A673 (cell line): ENCODE data around the gene B4GALNT4. TPM values are rescaled to one million over a fixed set of nuclear protein-coding genes. Genes with fewer than 3 reads are reported as not detected.

ENCODE experiments used
- BruUV-seq: library from RNA; stranded (reverse); fragments of 400-500 nt; replicated peaks from 2 replicates; lab custom pipeline; 2021; lab: Mats Ljungman, UMichigan
- CTCF ChIA-PET: fragments of 300-600 bp; sonication (Branson Sonifier 250); formaldehyde crosslinking; loops from one replicate; lab custom pipeline; 2022; ENCODE audit warnings: antibody characterized with exemption; lab: Charles Lee
- POLR2A ChIA-PET: fragments of 300-600 bp; sonication (Branson Sonifier 250); formaldehyde crosslinking; loops from one replicate; lab custom pipeline; 2022; ENCODE audit warnings: antibody characterized with exemption; ENCODE audit not compliant: low non-redundant PET; lab: Charles Lee
- DNase-seq: peaks from one replicate; pipeline ENCODE4 v3.0.0-alpha.2; 2015; ENCODE audit warnings: low spot score
- H3K27ac ChIP-seq: fragments of 200-600 bp; sonication (generic); 2 replicates; pipeline ENCODE4 v1.5.1; 2016; ENCODE audit warnings: mixed run types, low read depth, mild to moderate bottlenecking, mixed read lengths, antibody characterized with exemption, low read length; ENCODE audit not compliant: poor library complexity, severe bottlenecking
- H3K27me3 ChIP-seq: fragments of 200-600 bp; sonication (generic); replicated peaks from 2 replicates; pipeline ENCODE4 v1.6.1; 2017; ENCODE audit warnings: mixed run types, low read depth, mild to moderate bottlenecking, mixed read lengths, antibody characterized with exemption, low read length; ENCODE audit not compliant: insufficient read depth, poor library complexity
- H3K36me3 ChIP-seq: fragments of 200-600 bp; sonication (generic); 2 replicates; pipeline ENCODE4 v1.6.1; 2016; ENCODE audit warnings: mixed run types, mild to moderate bottlenecking, mixed read lengths, antibody characterized with exemption, low read length; ENCODE audit not compliant: insufficient read depth, poor library complexity, severe bottlenecking
- H3K4me1 ChIP-seq: fragments of 200-600 bp; sonication (generic); 2 replicates; pipeline ENCODE4 v1.6.1; 2017; ENCODE audit warnings: mixed run types, mild to moderate bottlenecking, mixed read lengths, antibody characterized with exemption, low read length; ENCODE audit not compliant: insufficient read depth, poor library complexity, severe bottlenecking
- H3K4me3 ChIP-seq: fragments of 200-600 bp; sonication (generic); 2 replicates; pipeline ENCODE4 v1.5.1; 2016; ENCODE audit warnings: low read depth, mixed run types, mild to moderate bottlenecking, mixed read lengths, low read length; ENCODE audit not compliant: poor library complexity, severe bottlenecking
- H3K9me3 ChIP-seq: fragments of 200-600 bp; sonication (generic); 2 replicates; pipeline ENCODE4 v1.6.1; 2016; ENCODE audit warnings: mixed run types, low read depth, mild to moderate bottlenecking, mixed read lengths, antibody characterized with exemption, low read length; ENCODE audit not compliant: poor library complexity, severe bottlenecking
- EZH2 ChIP-seq: fragments of 200-600 bp; sonication (generic); IDR thresholded peaks from 2 replicates; pipeline ENCODE4 v1.6.1; 2017; ENCODE audit warnings: borderline replicate concordance, low read depth, mild to moderate bottlenecking, mixed read lengths, antibody characterized with exemption, low read length; ENCODE audit not compliant: poor library complexity, severe bottlenecking
- intact Hi-C: fragments of 100-400 bp; cut with micrococcal nuclease; formaldehyde crosslinking; loops from one replicate; pipeline ENCODE4 v1.10.0; 2022; ENCODE audit not compliant: unreplicated experiment
- total RNA-seq: library from RNA; stranded (reverse); gene quantifications from 2 replicates; pipeline ENCODE4 v1.2.3, GENCODE V29; 2021
- TF ChIP-seq, protein P1 (sequence below): fragments of 300-800, 200-600 bp; sonication (generic); conservative IDR thresholded peaks from 2 replicates; pipeline ENCODE4 v1.5.1; 2017; ENCODE audit warnings: low read depth, mild to moderate bottlenecking, antibody characterized with exemption, low read length, moderate library complexity, mixed read lengths

Gene B4GALNT4
- total RNA-seq, 1 experiment from 2014 or later, result 19.0 TPM

DNA sequence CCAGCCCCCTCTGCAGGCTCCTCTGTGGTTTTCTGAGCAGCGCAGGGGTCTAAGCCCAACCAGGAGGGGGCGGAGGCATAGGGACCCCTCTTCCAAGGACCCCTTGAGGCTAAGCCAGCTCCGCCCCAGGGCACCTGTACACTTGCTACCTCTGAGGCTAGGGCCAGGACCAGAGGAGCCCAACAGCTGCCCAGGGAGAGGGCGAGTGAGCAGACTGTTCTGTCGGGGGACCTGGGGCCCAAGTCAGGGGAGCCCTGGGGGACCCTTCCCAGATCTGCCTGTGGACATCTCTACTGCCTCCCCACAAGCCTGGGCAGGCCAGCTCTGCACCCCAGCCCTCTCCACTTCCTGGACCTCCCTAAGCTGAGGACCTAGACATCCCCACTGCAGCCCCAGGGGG is 1.8 kb downstream of the B4GALNT4 start:
- DNase-seq, result no peak
- Histone ChIP-seq H3K4me3 (no peak overlapping the region), H3K9me3 (no peaks in the 10 kb centered on the region), H3K27ac (no peak overlapping the region), H3K36me3 (no peaks in the 10 kb centered on the region), H3K4me1 (peaks cover 9% of the 10 kb centered on the region), H3K27me3 (no peaks in the 10 kb centered on the region)
- ChIA-PET POLR2A (no interaction called here), CTCF (no interaction called here)
- intact Hi-C loops, result no loop called here
- BruUV-seq, result no TSS peak
- TF ChIP-seq, protein P1, sequence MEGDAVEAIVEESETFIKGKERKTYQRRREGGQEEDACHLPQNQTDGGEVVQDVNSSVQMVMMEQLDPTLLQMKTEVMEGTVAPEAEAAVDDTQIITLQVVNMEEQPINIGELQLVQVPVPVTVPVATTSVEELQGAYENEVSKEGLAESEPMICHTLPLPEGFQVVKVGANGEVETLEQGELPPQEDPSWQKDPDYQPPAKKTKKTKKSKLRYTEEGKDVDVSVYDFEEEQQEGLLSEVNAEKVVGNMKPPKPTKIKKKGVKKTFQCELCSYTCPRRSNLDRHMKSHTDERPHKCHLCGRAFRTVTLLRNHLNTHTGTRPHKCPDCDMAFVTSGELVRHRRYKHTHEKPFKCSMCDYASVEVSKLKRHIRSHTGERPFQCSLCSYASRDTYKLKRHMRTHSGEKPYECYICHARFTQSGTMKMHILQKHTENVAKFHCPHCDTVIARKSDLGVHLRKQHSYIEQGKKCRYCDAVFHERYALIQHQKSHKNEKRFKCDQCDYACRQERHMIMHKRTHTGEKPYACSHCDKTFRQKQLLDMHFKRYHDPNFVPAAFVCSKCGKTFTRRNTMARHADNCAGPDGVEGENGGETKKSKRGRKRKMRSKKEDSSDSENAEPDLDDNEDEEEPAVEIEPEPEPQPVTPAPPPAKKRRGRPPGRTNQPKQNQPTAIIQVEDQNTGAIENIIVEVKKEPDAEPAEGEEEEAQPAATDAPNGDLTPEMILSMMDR, result no peak
- TF ChIP-seq EZH2, result no peak

DNA sequence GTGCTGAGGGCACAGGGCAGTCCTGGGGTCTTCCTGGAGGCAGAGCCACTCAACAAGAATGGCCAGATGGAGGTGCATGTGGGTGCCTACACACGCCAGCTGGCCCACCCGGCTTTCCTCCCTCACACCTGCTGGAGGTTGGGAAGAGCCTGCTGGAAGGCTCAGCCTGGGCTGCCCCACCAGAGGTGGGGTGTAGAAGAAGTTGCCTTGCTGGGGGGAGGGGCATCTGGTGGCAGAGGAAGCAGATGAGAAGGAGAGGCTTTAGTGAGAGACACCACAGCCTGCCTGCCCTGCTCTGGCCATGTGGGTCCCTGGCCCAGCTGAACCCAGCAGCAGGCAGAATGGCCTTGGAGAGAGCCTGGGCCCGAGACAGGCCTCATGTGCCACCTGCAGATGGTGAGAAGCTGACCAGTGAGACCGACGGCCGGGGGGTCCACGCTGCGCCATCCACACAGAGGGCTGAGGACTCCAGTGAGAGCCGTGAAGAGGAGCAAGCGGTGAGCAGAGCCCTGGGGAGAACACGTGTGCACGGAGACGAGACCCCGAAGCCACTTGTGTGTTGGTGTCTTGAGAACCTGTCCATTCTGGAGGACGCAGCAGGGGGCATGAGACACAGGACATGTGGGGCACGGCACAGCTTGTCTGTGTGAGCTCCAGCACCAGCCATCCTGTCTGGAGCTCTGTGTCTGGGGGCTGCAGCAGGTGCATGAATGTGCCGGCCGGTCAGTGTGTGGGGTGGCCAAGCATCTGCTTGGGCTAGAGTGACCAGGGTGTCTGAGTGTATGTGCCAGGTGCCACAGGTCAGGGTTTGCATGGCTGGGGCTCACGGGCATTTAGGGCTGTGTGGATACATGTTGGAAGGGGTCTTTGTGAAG is 2.7 kb downstream of the B4GALNT4 start:
- H3K9me3 ChIP-seq, result no peaks in the 10 kb centered on the region
- no peaks in the 10 kb centered on the region for H3K36me3 ChIP-seq
- POLR2A ChIA-PET, result no interaction called here
- CTCF ChIA-PET, result no interaction called here
- peaks cover 9% of the 10 kb centered on the region for H3K4me1 ChIP-seq
- intact Hi-C loops, result no loop called here
- no peak for DNase-seq
- no peak for TF ChIP-seq EZH2
- TF ChIP-seq, protein P1, result no peak
- BruUV-seq, result no TSS peak
- no peak overlapping the region for H3K27ac ChIP-seq
- H3K27me3 ChIP-seq, result no peaks in the 10 kb centered on the region
- no peak overlapping the region for H3K4me3 ChIP-seq

DNA sequence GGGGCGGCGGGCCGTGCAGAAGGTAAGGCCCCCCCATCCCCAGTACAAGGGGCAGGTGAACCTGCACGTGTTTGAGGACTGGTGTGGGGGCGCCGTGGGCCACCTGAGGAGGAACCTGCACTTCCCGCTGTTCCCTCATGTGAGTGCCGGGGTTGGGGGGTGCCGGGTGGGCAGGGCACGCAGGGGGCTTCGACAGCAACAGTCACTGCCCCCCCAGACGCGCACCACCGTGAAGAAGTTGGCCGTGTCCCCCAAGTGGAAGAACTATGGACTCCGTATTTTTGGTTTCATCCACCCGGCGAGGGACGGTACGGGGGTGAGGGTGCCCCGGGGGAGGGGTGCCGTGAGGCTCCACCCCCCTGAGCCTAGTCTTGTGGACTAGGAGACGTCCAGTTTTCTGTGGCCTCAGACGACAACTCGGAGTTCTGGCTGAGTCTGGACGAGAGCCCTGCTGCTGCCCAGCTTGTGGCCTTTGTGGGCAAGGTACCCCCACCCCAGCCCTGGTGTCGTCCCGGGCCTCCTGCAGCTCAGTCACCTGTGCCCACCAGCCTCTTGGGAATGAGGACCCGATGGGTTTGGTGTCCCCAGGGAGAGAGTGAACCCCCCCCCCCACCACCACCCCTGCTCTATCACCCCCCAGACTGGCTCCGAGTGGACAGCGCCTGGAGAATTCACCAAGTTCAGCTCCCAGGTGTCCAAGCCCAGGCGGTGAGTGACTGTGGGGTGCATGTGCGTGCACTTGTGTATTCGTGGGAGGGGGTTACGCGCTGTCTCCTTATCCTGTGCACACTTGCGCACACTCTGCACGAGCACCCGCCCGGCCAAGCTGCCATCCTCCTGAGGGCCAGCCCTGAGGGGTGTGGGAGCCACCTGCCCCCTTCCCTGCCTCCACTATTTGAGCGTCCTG is 3.8 kb downstream of the B4GALNT4 start:
- CTCF ChIA-PET, result no interaction called here
- H3K27ac ChIP-seq, result no peak overlapping the region
- DNase-seq, result no peak
- intact Hi-C loops, result no loop called here
- BruUV-seq, result no TSS peak
- no peak overlapping the region for H3K4me3 ChIP-seq
- H3K4me1 ChIP-seq, result peaks cover 6% of the 10 kb centered on the region
- no peaks in the 10 kb centered on the region for H3K9me3 ChIP-seq
- TF ChIP-seq EZH2, result no peak
- TF ChIP-seq, protein P1, result no peak
- H3K27me3 ChIP-seq, result no peaks in the 10 kb centered on the region
- no peaks in the 10 kb centered on the region for H3K36me3 ChIP-seq
- POLR2A ChIA-PET, result no interaction called here
